ENCODE data around the gene IMP4. TPM values are rescaled to one million over a fixed set of nuclear protein-coding genes. Genes with fewer than 3 reads are reported as not detected.

IMP4 gene
- total and polyA plus RNA-seq, 2 of the 13 experiments (the other 11 are each of a cell fraction or from before 2014, with no cell fraction given): 142 to 158 TPM

DNA sequence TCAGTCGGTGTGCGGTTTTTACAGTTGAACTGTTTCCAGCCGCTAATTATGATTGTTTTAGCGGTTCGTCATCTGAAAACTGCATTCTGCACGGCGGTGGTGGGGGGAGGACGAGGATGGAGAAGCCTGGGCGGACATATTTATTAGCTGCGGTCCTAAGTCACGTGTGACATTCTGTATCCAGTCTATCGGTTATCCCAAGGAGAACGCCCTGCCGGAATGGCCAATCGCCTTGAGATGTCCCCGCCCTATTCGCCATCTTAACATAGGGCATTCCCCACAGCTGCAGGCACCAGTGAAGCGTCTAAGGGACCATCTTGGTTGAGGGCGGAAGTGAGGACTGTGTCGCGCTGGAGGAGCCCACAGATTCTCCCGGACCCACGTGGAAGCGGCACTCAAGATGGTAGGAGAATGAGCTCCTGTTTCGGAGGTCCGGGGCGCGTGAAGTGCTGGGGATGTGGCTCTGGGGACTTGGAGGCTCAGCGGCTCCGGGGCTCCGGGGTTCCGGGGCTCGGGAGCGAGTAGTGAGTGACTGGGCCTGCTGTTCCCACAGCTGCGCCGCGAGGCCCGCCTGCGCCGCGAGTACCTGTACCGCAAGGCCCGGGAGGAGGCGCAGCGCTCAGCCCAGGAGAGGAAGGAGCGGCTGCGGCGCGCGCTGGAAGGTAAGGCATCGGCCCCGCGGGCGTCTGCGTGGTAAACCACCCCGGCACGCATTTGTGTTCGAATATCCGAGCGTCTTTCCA lies at the start of gene IMP4 (continued):
- TF ChIP-seq ZSCAN31 (CRISPR knock-in tag; IDR thresholded peaks at IDR 0.05; ENCODE audit: low read depth) (peak; percentile 77), GZF1 (CRISPR knock-in tag; IDR thresholded peaks at IDR 0.05) (0 out of 2 replicates have a peak, but pooled peaks have one; percentile 70), ZNF3 (CRISPR knock-in tag; IDR thresholded peaks at IDR 0.05) (0 out of 2 replicates have a peak, but pooled peaks have one; percentile 52), ZNF333 (CRISPR knock-in tag; IDR thresholded peaks at IDR 0.05; ENCODE audit: borderline replicate concordance) (no peak; the same call in 1 of the 2 replicates), FIP1L1 (IDR thresholded peaks at IDR 0.05; ENCODE audit: borderline replicate concordance, insufficient read depth, low read depth, low read length) (no peak), ZNF30 (CRISPR knock-in tag; IDR thresholded peaks at IDR 0.05) (0 out of 2 replicates have a peak, but pooled peaks have one; percentile 28), ZNF263 (CRISPR knock-in tag; IDR thresholded peaks at IDR 0.05) (peak; percentile 53; the same call in 1 of the 2 replicates), ZSCAN12 (CRISPR knock-in tag; IDR thresholded peaks at IDR 0.05) (peak; percentile 68; the same call in 1 of the 2 replicates), KMT2B (CRISPR knock-in tag; IDR thresholded peaks at IDR 0.05) (peak; percentile 78), CREM (IDR thresholded peaks at IDR 0.05) (peak; percentile 84), CREM (CRISPR knock-in tag; IDR thresholded peaks at IDR 0.05) (no peak), ZNF253 (CRISPR knock-in tag; IDR thresholded peaks at IDR 0.05; ENCODE audit: borderline replicate concordance) (no peak), NONO (IDR thresholded peaks at IDR 0.05) (no peak), NONO (CRISPR knock-in tag; conservative IDR thresholded peaks at IDR 0.05) (peak; percentile 71), TMF1 (CRISPR knock-in tag; IDR thresholded peaks at IDR 0.05; ENCODE audit: low read depth) (0 out of 2 replicates have a peak, but pooled peaks have one; percentile 46), KMT2A (CRISPR knock-in tag; IDR thresholded peaks at IDR 0.05) (peak; percentile 86), ZNF737 (CRISPR knock-in tag; IDR thresholded peaks at IDR 0.05; ENCODE audit: borderline replicate concordance) (0 out of 2 replicates have a peak, but pooled peaks have one; percentile 25), RARG (CRISPR knock-in tag; IDR thresholded peaks at IDR 0.05; ENCODE audit: low read depth) (no peak), ZNF44 (CRISPR knock-in tag; IDR thresholded peaks at IDR 0.05) (0 out of 2 replicates have a peak, but pooled peaks have one; percentile 74), ZKSCAN1 (IDR thresholded peaks at IDR 0.05; ENCODE audit: low read length) (no peak), NCOA5 (CRISPR knock-in tag; IDR thresholded peaks at IDR 0.05) (no peak), TCF7 (IDR thresholded peaks at IDR 0.05; ENCODE audit: low read depth) (no peak), ZNF780A (CRISPR knock-in tag; IDR thresholded peaks at IDR 0.05) (no peak), THAP11 (CRISPR knock-in tag; IDR thresholded peaks at IDR 0.05) (peak; percentile 91), KLF9 (CRISPR knock-in tag; IDR thresholded peaks at IDR 0.05; ENCODE audit: low read depth) (peak; percentile 16; the same call in 1 of the 2 replicates), ZNF772 (CRISPR knock-in tag; IDR thresholded peaks at IDR 0.05) (peak; percentile 95)
- TF ChIP-seq, protein P1, sequence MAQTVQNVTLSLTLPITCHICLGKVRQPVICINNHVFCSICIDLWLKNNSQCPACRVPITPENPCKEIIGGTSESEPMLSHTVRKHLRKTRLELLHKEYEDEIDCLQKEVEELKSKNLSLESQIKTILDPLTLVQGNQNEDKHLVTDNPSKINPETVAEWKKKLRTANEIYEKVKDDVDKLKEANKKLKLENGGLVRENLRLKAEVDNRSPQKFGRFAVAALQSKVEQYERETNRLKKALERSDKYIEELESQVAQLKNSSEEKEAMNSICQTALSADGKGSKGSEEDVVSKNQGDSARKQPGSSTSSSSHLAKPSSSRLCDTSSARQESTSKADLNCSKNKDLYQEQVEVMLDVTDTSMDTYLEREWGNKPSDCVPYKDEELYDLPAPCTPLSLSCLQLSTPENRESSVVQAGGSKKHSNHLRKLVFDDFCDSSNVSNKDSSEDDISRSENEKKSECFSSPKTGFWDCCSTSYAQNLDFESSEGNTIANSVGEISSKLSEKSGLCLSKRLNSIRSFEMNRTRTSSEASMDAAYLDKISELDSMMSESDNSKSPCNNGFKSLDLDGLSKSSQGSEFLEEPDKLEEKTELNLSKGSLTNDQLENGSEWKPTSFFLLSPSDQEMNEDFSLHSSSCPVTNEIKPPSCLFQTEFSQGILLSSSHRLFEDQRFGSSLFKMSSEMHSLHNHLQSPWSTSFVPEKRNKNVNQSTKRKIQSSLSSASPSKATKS (CRISPR knock-in tag; IDR thresholded peaks at IDR 0.05): 0 out of 2 replicates have a peak, but pooled peaks have one; percentile 64
- TF ChIP-seq, protein P2, sequence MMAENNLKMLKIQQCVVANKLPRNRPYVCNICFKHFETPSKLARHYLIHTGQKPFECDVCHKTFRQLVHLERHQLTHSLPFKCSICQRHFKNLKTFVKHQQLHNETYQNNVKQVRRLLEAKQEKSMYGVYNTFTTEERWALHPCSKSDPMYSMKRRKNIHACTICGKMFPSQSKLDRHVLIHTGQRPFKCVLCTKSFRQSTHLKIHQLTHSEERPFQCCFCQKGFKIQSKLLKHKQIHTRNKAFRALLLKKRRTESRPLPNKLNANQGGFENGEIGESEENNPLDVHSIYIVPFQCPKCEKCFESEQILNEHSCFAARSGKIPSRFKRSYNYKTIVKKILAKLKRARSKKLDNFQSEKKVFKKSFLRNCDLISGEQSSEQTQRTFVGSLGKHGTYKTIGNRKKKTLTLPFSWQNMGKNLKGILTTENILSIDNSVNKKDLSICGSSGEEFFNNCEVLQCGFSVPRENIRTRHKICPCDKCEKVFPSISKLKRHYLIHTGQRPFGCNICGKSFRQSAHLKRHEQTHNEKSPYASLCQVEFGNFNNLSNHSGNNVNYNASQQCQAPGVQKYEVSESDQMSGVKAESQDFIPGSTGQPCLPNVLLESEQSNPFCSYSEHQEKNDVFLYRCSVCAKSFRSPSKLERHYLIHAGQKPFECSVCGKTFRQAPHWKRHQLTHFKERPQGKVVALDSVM (CRISPR knock-in tag; IDR thresholded peaks at IDR 0.05): peak; percentile 30; the same call in 1 of the 2 replicates
- TF ChIP-seq, protein P3, sequence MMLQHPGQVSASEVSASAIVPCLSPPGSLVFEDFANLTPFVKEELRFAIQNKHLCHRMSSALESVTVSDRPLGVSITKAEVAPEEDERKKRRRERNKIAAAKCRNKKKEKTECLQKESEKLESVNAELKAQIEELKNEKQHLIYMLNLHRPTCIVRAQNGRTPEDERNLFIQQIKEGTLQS (CRISPR knock-in tag; IDR thresholded peaks at IDR 0.05): no peak
